ENCODE data around the gene MLH3.

DNA sequence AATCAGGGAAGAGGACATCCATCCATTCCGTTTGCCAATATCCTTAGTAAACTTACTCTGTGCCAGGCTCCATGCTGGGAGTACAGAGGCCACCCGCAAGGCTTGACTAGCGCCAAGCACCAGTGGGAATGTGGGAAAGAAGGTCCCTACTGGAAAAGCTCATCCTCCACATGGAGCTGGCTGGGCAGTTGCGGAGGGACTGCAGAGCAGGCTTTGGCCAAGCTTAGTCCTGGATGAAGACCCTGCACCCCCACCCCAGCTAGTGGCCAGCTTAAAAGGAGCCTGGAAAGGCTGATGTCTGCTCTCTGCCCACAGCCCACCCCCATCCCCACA is 70.9 kb downstream of the MLH3 start:
- TF ChIP-seq CTCF (conservative IDR thresholded peaks at IDR 0.05) (no peak), EZH2 (IDR thresholded peaks at IDR 0.05; ENCODE audit: low read depth) (no peak)

Data from PC-9 (cell line).